Umbilical cord (tissue), 2 donors: ENCODE data around the gene ELL2. TPM values are rescaled to one million over a fixed set of nuclear protein-coding genes. Genes with fewer than 3 reads are reported as not detected.
"Not testable (repeated sequence)": the region's sequence is repeated elsewhere in the genome, so short reads cannot be mapped to it uniquely, and the experiment has no call there.

Experiments
- DNase-seq: peaks from one replicate; pipeline ENCODE4 v3.0.0-alpha.2; 2015; ENCODE audit warnings: low spot score
- total RNA-seq: library from RNA; depleted of rRNA; stranded (reverse); fragments of >200 nt; gene quantifications from one replicate; pipeline ENCODE4 v1.2.3, GENCODE V29; 2014; ENCODE audit warnings: low replicate concordance; ENCODE audit not compliant: insufficient read depth

ELL2 gene
- total RNA-seq, 1 donor from 2014 or later: 69.1 TPM

GRCh38 chr5:95861864-95862561 lies 99.6 kb downstream of the ELL2 start:
- DNase-seq: no peak

DNA sequence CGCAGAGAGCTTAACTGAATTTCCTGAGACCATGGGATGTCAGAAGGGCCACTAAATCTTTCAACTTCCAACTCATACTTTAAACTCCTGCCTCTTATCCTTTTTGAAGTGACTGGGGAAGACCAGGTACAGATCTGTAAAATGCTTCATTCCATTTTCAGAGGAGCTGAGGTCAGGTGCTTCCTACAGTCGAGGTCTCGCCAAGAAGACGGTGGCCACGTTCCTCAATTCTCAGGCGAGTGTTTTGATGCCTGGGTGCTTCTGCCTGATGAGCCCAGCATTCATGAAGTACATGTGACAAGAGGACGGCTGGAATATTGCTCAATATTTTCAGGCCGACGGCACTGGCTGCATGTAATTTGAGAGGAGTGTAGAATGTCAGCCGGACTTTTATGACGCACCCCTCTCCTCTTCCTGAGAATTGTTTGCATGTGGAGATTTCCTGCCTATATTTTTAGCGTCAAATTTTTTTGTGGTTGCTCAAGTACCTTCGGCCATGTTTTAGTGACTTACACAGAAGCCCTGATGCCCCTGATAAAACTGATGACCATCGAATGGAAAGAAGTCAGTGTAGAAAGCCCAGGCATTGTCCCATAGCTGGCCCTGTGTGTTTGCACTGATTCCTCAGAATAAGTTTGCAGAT lies 100.3 kb downstream of the ELL2 start:
- DNase-seq: peak; percentile 90

DNA sequence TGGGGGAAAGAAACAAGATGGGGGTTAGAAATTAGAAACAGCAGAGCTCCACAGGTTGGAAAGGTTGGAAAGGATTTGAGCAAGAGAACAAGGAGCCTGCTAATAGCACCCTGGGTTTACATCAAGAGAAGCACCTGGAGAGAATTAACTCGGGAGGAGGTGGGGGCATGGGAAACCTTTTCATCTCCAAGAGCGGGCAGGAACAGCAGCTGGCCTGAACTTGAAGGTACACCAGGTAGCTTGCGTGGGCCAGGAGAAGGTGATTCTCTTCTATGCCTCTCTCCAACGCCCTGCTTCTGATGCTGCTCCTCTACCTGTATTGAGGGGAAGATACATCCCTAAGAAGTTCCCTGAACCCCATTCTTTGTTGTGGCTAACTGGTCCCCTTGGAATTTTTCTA lies 102.0 kb downstream of the ELL2 start:
- no peak for DNase-seq

DNA sequence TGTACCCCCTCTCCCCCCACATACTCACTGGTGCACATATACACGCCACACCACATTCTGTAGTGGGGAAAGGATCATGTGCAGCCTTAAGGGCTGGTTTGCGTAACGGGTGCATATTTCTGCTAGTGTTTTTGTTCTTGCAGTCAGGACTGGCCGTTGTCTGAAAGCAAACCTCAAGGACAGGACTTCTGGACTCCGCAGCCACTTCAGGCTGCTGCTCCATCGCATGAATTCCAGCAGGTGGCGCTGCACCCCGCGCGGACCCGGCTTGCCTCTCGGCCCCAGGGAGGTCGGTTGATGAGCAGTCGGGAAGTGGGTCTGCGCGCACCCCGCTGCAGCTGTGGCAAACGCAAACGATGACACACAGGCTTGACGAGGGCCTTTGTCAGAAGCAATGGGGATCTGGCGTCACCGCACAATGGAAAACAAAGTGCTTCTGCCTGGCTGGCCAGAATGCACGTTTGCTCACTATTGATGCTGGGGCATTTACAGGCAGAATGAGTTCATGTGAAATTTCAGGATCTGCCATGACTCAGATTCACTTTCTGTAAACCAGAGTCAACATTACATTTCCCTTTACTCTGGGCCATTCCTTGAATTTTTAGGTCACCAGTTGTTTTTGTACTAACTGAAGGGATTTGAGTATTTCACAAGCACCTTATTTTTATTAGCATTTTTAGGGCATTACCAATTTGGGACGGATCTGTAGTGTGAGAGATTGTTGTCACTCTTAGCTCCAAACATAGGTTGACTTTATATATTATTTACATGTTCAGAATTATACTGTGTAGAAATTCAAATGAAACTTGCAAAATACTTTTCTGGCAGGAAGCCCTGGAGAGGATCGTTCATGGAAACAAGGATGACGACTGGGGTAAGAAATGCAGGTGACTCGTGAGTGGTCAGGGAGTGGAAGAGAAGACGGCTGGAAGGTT lies 102.7 kb downstream of the ELL2 start:
- DNase-seq: peak; percentile 93

- DNase-seq: no peak
Measured at GRCh38 chr5:95858023-95858461, 103.6 kb downstream of the ELL2 start.

GRCh38 chr5:95857185-95857945 lies 104.3 kb downstream of the ELL2 start:
- no peak for DNase-seq

- no peak for DNase-seq
Measured at GRCh38 chr5:95856501-95856981, 105.1 kb downstream of the ELL2 start.

DNA sequence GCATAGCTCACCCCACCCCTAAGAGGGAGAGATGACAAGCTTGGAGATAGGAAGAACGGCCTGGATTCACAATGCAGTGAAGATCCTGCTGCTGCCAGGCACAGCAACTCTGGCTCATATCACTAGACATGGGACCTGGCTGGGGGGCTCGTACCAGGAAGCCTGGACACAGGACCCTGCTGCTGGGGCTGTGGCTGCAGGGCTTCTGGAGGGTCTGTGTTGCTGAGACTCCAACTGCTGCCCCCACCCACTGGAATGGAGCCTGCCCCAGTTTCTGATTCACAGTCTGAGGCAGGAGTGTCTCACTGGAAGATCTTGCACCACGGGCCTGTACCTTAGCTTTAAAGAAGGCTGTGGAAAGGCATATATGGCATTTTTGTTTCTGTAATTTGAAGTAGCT lies 108.2 kb downstream of the ELL2 start:
- no peak for DNase-seq

DNA sequence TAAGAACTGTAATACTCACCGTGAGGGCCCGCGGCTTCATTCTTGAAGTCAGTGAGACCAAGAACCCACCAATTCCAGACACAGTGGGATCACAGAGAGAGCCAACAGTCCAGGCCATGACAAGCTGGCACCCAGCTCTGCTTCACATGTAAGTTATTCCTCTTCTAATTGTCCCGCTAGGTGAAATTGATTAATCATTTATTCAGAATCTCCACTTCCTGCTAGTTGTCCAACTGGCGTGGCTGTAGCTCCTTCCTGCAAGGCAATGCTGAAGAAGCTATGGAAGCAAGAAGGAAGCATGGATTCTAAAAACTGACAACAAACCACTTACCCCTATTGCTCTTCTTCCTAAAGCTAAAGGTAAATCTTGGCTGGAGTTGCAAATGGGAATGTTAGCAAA lies 109.1 kb downstream of the ELL2 start:
- no peak for DNase-seq

DNA sequence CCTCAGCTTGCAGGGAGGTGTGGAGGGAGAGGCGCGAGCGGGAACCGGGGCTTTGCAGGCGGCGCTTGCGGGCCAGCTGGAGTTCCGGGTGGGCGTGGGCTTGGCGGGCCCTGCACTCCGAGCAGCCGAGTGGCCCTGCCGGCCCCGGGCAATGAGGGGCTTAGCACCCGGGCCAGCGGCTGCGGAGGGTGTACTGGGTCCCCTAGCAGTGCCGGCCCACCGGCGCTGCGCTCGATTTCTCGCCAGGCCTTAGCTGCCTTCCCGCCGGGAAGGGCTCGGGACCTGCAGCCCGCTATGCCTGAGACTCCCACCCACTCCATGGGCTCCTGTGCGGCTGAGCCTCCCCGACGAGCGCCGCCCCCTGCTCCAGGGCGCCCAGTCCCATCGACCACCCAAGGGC lies 110.5 kb downstream of the ELL2 start:
- DNase-seq: not testable (repeated sequence)

GRCh38 chr5:95850391-95850894 lies 111.2 kb downstream of the ELL2 start:
- no peak for DNase-seq

GRCh38 chr5:95848701-95849100 lies 113.0 kb downstream of the ELL2 start:
- no peak for DNase-seq

DNA sequence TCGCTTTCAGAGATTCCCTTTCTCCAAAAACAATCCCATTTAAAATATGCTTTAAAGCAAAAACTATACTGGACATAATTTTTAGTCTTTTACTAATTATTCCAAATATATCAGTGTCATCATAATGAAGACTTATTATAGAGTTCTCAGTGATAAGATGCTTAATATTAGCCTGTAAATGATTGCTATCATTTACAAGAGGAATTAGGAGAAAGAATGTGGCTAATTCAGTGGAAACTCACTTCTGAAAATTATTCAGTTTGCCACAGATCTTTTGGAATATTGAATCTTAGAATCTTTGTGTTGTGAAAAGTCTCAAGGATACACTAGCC lies 114.4 kb downstream of the ELL2 start:
- DNase-seq: no peak

DNA sequence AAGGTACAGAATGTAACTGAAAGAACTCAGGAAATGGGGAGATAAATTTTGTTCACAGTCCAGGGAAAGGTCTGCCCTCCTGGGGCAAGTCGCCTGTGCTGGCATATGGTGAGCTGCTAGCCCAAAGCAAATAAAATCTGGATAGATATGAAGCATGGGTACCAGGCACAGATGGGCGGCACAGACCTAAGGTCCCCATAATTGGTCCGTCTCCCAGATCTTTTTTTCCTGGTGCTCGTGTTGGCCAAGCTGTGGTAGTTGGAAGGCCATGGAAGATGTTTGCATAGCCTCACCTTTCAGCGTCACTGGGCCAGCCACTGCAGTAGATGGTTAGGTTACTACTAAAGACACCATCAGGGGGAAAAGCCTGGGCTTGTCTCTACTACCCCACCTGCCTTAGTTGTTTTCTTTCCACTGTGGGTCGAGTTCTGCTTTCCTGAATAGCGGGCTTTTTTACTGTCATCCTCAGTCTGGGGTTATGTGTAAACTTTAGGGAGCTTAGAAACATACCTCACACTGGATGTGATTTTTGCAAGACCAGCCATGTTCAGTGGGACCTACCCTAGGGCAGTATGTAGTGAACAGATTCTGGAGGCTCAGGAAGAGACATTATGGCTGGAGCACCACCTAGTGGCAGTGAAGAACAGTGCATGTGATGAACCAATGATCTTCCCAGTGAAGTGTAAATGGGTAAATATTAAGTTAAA lies 114.9 kb downstream of the ELL2 start:
- DNase-seq: peak; percentile 80

DNA sequence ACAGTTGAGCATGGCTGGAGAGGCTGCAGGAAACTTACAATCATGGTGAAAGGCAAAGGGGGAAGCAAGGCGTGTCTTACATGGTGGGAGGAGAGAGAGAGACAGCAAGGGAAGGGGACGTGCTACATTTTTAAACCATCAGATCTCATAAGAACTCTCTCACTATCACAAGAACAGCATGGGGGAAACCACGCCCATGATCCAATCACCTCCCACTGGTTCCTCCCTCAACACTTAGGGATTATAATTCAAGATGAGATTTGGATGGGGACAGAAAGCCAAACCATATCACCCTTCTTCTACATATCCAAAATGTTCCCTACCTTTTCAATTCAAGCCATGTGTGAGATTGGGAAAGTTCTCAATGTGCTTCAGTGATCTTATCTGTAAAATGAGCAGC lies 116.3 kb downstream of the ELL2 start:
- DNase-seq: no peak

DNA sequence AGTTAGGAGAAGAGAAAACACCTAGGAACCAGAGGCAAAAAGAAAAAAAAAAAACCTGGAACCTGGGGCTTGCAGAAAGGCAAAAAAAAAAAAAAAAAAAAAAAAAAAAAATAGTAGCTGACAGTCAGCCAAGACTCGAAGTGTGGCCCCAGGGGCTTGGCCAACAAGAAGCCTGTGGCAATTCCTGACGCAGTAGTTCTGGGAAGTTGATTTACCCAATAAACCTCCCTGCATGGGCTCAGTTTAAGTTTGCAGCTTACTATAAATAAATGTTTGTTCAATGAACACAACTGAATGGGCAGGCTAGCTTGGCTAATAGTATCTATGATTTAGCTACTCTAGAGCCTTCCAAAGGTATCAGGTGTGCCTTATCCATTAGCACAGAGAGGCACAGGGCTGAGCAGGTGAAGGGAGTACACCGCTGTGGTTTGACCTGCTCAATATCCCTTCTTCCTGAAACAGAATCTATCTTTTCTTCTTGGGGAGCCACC lies 117.9 kb downstream of the ELL2 start:
- no peak for DNase-seq

GRCh38 chr5:95842854-95843544 lies 118.7 kb downstream of the ELL2 start:
- peak; percentile 63 for DNase-seq

GRCh38 chr5:95841914-95842812 lies 119.5 kb downstream of the ELL2 start:
- no peak for DNase-seq
